GM19035 (cell line): Measurements from ENCODE around the gene SPATA20.

Experiments used
- ATAC-seq: cut with Tn5 transposase; IDR thresholded peaks from one replicate; pipeline ENCODE4 v1.9.1; 2021; ENCODE audit not compliant: unreplicated experiment

The SPATA20 gene

DNA sequence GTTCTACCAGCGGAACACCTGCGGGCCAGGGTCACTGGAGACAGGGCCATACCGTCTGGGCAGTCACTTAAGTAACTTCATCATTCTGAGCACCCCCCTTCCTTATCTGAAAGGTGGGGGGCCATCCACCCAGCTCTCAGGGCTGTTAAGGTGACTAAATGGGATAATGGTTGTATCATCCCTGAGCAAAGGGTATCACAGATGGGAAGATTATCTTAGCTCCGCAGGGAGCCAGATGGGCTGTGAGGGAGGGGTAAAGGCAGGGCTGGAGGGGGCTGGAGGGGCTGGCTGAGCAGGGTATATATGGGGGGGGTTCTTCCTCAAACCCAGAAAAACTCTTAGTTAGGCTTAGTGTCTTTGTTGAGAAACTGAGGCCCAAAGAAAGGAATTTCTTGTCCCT is 10.7 kb downstream of the SPATA20 start:
- ATAC-seq: no peak

DNA sequence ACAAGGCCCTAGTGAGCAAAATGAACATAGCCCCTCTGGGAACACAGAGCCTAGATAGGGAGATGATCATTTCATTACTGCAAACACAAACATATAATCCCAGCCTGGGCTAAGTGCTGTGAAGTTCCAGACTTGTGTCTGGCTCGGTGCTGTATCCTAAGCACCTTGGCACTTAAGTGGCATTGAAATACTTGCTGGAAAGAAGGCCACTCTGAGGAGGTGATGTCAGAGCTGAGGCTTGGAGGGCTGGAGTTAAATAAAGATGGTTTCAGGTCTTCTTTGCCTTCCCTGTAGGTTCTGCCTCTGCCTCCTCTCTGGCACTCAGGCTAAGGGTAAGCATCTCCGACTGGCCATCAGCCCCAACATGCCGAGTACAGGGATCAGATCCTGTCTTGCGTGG is 11.1 kb downstream of the SPATA20 start:
- ATAC-seq: no peak

DNA sequence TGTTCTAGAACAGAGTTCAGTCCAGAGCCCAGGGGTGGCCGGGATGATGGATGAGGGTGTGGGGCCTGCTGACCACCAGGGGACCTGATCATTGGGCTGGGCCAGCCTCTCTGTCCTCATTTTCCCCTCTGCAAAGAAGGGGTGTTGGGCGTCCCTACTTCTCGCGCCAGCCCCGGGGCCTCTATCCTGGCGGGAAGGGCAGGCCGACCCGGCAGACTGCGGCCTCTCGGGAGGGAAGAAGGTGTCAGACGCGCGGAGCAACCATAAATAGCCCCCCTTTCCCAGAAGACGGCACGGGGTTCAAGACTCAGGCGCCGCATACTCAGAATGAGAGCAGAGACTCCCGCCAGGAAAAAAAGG is 11.6 kb downstream of the SPATA20 start:
- no peak for ATAC-seq

DNA sequence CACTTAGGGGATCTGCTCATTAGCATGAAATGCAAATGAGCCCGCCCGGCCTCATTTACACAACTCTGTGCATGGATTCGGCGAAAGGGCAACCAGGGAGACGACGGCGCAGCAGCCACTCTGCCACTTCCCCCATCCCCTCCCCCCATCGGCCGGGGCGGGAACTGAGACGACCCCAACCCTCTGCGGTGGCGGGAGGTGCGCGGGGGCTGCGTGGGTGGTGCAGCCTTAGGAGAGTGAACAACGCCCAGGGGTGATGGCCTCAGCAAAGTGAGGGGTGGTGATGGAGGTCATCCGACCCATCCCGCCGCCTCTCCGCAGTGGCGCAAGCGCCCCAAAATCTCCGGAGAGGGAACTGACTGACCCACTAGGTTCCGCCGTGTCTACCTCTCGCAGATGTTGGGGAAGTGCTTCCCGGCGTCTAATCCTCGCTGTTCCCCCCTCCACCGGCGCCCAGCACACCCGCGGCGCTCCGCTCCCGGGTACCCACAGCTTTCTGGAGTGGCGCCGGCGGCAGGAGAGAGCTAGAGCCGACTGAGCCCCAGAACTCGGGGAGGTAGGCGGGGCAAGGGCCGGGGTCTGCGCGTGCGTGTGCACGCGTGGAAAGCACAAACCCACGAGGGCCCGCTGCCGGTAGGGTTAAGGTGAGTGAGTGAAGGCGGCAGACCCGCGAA is 12.1 kb downstream of the SPATA20 start:
- ATAC-seq: no peak

DNA sequence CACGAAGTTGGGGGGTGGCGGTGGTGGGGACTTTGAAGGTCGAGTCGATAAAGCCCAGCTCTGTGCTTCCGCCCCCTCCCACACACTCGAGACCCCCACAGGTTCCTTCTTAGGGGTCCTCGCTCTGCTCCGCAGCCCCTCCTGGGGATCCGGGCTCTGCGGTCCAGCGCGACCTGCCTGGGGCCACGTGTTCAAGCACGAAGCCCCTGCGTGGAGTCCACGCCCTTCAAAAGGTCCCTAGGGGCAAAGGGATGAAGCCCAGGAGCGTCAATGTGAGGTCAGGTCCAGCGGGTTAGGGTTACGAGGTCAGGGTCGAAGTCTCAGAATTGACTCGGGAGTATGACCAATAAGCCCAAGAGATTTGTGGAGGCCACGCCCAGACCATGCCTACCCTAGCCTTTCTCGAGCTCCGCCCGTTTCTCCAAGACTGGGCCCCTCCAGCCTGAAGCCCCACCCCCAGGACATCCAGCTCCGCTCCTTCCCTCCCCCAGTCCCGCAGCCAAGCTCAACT is 12.8 kb downstream of the SPATA20 start:
- no peak for ATAC-seq

DNA sequence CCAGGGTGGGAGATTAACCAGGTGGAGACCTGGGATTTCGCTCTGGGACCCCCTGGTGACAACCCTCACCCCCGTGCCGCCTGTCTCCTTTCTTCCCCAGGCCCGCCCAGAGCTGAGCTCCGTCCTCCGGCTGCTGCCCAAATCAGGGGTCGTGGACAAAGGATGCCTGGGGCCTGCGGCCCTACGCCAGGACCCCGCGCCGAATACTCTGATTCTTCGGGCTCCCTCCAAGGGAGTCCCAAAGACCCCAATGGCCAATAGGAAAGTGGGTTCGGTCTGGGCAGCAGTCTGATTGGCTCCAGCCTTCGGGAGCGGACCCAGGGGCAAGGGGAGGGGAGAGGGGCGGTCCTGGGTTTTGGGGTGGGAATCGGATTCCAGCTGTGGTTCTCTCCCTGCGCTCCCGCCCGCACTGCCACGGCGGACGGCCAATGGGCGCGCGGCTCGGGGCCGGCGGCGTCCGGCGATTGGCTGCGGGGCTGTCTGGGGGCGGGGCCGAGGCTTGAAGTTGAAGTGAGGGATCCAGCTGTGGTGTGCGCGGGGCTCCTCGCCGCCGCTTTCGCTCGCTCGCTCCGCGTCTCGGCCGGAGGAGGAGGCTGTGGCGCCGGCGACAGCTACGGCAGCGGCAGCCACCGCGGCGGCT is 13.3 kb downstream of the SPATA20 start, which contains the start of gene CACNA1G:
CACNA1G (plus strand) TSS at position 531 of the 640 bp plus-strand sequence. CDS start 745 bp downstream, outside the sequence.
- ATAC-seq: peak; percentile 94

DNA sequence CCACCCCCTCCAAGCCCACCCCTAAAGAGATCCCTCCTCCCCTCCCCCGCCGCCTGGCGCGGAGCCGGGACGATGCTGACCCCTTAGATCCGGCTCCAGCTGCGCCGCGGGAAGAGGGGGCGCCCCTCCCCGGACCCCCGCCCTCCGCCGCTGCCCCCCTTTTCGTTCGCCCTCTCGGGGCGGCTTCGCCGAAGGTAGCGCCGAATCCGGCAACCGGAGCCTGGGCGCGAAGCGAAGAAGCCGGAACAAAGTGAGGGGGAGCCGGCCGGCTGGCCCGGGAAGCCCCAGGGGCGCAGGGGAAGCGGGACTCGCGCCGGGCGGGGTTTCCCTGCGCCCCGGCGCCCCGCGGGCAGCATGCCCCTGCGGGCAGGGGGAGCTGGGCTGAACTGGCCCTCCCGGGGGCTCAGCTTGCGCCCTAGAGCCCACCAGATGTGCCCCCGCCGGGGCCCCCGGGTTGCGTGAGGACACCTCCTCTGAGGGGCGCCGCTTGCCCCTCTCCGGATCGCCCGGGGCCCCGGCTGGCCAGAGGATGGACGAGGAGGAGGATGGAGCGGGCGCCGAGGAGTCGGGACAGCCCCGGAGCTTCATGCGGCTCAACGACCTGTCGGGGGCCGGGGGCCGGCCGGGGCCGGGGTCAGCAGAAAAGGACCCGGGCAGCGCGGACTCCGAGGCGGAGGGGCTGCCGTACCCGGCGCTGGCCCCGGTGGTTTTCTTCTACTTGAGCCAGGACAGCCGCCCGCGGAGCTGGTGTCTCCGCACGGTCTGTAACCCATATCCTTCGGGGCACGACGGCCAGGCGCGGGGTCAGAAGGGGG is 14.2 kb downstream of the SPATA20 start:
- no peak for ATAC-seq

DNA sequence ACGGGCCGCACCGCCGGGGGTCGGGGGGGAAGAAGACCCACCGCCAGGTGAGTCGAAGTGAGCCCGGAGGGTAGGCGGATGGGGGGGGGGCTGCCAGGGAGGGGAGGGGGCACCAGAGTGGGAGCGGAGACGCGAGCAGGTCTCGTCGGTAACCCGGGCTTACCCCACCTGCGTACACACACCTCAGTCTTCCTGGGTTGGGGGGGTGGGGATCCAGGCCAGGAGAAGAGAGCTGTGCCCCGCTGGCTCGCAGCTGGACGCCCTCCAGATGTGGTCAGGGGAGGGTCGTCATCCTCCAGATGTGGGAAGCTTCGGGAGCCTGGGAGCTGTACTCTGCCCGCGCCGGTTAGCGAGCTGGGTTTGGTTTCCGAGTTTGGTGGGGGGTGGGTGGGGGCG is 14.8 kb downstream of the SPATA20 start:
- no peak for ATAC-seq

DNA sequence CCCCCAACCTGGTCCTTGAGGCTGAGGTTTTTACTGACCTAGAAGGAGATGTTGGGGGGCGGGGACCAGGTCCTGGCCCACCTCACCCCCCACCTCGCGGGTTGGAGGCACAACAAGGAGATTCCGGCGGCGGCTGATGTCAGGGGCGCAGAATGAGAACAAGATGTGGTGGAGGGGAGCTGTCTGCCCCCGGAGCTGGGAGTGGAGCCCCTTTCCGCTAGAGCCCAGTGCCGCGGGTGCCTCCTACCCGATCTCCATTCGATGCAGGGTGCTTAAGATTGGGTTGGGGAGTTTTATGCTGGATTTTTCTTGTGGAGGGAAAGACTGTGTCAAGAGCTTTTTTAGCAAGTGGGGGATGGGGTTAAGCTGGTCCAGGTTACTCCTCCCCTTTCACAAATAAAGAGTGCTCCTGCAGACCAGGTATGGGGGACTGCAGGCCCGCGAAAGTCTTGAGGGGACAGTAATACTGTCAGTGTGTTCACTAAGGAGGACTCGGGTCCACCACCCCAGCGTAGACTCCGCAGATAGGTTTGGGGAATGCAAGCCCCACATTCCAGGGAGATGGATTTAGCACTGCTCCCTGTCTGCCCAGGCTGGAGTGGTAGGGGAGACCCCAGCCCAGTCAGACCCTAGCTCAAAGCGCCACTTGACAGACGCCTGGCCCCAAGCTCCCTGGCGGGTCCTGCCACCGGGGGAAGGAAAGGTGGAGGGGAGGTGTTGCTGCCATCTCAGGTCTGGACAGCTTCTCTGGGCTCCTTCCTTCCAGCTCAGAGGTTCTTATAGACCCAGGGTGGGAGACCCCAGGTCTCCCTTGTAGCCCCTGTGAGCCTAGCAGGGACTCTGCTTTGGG is 15.5 kb downstream of the SPATA20 start:
- ATAC-seq: no peak

DNA sequence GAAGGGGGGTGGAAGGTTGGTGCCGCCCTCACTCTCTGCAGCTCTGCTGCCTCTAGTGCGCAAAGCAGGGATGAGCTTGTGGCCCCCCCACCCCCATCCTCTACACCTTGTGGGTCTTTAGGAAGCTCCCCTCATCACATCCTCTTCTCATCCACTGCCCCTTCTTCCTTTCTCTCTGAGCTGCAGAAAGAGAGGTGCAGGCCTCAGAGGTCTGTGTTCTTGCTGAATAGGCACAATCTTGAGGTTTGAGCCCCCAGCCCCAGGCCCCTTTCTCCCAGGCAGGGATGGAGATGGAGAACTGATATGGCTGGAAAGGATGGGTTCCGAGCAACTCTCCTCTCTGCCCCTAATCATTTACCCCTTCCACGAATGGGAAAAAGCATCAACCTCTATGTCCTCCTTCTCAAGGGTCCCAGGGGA is 16.1 kb downstream of the SPATA20 start:
- no peak for ATAC-seq

DNA sequence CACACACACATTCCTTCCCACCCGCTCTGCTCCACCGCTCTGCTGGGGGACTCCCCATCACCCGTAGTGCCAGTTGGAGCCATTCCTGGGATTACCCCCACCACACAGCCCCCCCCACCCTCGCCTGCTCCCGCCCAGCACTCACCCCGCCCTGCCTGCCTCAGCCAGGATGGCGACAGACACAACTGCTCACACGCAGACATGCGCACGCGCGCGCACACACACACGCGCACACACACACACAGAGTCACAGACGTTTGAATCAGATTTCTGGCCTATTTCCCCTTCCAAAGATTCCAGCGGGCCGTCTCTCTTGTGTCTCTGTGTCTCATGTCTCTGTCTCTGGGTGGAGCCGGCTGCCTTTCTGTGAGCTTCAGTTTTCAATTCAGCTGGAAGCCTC is 17.9 kb downstream of the SPATA20 start:
- ATAC-seq: no peak

DNA sequence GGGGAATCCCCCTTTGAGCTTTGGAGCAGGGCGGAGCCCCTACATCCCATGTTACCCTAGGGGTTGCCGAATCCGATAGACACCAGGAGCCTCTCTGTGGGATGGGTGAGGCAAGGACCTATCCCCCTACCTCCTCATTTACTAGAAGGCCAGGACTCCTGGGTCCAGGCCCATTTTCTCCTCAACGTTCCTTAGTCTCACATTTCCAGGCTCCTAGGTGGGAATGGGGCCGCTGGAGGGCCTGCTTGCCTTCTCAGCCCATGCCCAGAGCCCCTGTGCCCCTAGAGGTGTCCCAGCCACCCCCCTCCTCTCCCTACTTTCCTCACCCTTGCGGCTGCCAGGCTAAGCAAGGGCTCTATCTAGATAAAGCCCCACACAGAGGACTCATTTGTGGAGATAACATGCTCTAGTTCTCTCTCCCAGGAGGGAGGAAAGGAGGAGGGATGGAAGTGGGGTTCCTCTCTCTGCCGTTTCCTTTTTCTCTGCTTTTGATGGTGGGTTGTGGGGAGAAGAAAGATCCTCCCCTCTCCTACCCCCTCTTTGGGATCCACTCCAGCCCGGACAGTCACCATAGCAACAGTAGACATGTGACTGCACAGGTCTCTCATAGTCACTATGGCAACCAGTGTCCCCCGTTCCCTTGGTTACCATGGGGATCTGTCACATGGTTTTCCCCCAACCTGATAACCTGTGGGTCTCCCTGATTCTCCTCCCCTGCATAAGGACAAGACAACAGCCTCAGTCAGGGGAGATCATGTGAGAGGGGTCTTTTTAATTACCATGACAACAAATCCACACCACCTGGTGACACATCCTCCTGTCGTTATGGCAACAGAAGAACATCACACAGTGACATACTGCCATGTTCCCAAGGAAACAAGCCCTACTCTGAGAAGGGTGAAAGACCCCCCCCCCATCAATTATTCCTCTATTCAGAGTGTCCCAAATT is 18.7 kb downstream of the SPATA20 start:
- no peak for ATAC-seq

DNA sequence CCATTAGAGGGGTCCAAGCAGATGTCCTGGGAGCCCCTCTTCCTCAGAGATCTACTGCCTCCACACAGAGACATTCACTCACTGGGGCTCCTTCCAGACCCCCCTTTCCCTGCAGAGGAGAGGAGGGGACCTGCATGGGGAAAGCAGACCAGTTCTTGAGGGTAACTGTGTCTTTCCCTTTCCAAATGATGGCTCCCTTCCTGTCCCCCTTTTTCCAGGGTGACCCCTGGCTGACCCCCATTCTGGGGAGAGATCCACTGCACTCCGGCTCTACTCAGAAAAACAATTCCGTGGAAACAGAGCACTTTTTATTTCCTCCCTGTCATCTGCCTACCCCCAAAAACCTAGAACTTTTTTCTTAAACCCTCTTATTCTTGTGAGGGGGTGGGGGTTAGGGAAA is 19.9 kb downstream of the SPATA20 start:
- ATAC-seq: no peak

DNA sequence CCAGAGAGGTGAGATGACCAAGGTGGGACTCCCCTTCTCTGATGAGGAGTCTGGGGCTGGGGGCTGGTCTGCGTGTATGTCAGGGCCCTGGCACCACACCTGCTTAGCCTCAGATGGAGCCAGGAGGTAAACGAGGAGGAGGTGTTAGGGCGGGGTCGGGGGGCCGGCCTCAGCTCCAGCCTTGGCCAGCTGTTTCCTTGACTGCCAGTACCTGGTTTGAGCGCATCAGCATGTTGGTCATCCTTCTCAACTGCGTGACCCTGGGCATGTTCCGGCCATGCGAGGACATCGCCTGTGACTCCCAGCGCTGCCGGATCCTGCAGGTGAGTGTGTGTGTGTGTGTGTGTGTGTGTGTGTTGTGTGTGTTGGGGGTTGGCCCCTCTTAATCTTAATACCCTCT is 21.7 kb downstream of the SPATA20 start:
- no peak for ATAC-seq

DNA sequence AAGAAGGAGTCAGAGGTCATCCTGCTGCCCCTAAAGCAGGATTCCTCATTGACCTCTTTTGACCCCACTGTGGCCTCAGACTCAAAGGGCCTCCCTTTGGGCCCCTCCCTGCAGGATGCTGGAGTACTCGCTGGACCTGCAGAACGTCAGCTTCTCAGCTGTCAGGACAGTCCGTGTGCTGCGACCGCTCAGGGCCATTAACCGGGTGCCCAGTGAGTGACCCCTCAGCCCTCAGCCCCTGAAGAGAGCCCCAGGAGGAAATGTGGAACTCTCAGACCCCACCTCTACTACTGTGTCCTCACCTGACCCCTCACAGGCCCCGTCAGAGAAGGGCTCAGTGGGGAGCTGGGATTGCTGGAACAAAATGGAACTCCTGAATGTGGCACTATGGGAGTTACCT is 22.6 kb downstream of the SPATA20 start:
- no peak for ATAC-seq

DNA sequence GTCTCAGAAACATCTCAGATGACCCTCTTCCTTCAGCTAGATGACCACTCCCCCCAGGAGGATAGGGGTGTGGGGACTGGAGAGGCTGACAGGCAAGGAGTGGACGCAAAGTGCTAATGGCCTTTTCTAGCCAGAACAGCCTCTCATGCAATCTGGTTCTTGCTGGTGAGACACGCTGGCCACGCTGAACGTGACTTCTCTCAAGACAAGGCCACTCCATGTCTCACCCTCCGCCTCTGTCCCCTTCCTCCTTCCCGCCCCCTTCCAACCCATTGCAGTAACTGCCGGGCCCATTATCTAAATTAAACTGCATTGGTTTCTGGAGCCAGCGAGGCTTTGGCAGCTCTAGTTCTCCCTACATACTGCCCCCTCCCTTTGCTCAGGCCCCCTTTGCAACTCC is 23.1 kb downstream of the SPATA20 start:
- ATAC-seq: no peak

DNA sequence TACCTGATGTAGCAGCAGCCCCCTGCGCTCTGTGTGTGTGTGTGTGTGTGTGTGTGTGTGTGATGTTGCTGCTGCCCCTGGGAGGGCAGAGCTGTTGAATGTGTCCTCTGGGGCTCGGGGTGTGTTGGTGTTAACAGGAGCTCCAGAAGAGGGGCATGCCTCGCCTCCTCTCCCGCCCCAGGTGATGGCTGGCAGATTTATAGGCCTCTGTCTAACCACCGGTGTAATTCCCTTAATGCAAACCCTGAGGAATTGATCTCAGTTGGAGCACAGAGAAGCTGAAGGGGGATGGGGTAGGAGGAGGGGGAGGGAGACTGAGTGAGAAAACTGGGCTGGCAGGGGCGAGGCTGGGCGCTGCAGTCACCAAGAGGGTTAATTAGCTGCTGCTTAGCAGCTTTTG is 23.6 kb downstream of the SPATA20 start:
- no peak for ATAC-seq

DNA sequence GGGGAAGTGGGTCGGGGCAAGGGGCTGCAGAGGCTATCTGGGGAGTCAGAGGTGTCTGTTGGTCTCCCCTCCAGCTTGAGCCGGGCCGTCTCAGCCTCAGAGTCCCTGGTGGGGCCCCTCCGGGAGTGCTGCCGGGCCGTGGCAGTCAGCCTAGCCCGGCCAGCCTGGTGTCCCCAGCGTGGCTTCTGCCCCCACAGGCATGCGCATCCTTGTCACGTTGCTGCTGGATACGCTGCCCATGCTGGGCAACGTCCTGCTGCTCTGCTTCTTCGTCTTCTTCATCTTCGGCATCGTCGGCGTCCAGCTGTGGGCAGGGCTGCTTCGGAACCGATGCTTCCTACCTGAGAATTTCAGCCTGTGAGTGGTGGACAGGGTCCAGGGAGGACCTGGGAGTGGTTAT is 24.7 kb downstream of the SPATA20 start:
- ATAC-seq: no peak

DNA sequence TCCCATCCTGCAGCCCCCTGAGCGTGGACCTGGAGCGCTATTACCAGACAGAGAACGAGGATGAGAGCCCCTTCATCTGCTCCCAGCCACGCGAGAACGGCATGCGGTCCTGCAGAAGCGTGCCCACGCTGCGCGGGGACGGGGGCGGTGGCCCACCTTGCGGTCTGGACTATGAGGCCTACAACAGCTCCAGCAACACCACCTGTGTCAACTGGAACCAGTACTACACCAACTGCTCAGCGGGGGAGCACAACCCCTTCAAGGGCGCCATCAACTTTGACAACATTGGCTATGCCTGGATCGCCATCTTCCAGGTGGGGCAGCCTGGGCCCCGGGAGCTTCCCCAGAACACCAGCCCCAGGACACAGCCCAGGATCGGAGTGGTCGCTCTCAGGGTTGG is 25.6 kb downstream of the SPATA20 start:
- ATAC-seq: no peak
